H1 (cell line): ENCODE measurements around the gene AIM2. TPM values are rescaled to one million over a fixed set of nuclear protein-coding genes. Genes with fewer than 3 reads are reported as not detected.

Experiments used
- BACH1 ChIP-seq: IDR thresholded peaks from 2 replicates; pipeline ENCODE4 v1.6.1; 2012; ENCODE audit warnings: low read length, improper control_type of control experiment
- EGR1 ChIP-seq: IDR thresholded peaks from 2 replicates; pipeline ENCODE4 v1.6.1; 2011; ENCODE audit warnings: low read depth, low read length, borderline replicate concordance
- EZH2 ChIP-seq: fragments of 200-600 bp; sonication (generic); IDR thresholded peaks from 2 replicates; pipeline ENCODE4 v1.7.1; 2012; ENCODE audit warnings: low read depth, mild to moderate bottlenecking, moderate library complexity, low read length, inconsistent platforms; ENCODE audit not compliant: severe bottlenecking
- GABPA ChIP-seq: IDR thresholded peaks from 2 replicates; pipeline ENCODE4 v1.6.1; 2011; ENCODE audit warnings: mild to moderate bottlenecking, low read length, moderate library complexity, borderline replicate concordance; ENCODE audit not compliant: insufficient read depth
- KDM4A ChIP-seq: IDR thresholded peaks from one replicate; pipeline ENCODE4 v1.7.1; 2012; ENCODE audit warnings: low read depth, mild to moderate bottlenecking, moderate library complexity, low read length, inconsistent platforms; ENCODE audit not compliant: severe bottlenecking
- POLR2AphosphoS5 ChIP-seq: IDR thresholded peaks from 2 replicates; pipeline ENCODE4 v1.6.1; 2011; ENCODE audit warnings: low read depth, low read length
- SAP30 ChIP-seq: fragments of 300-600 bp; sonication (generic); IDR thresholded peaks from 2 replicates; pipeline ENCODE4 v1.7.1; 2012; ENCODE audit warnings: low read length, moderate library complexity, mild to moderate bottlenecking, inconsistent platforms; ENCODE audit not compliant: insufficient read depth, insufficient replicate concordance
- SRF ChIP-seq: IDR thresholded peaks from 2 replicates; pipeline ENCODE4 v1.6.1; 2011; ENCODE audit warnings: mild to moderate bottlenecking, low read depth, low read length, moderate library complexity
- TEAD4 ChIP-seq: IDR thresholded peaks from 2 replicates; pipeline ENCODE4 v1.6.1; 2012; ENCODE audit warnings: low read depth, low read length, inconsistent platforms, mixed read lengths
- YY1 ChIP-seq: IDR thresholded peaks from 2 replicates; pipeline ENCODE4 v1.6.1; 2011; ENCODE audit warnings: low read depth, mild to moderate bottlenecking, low read length
- polyA plus RNA-seq, 7 experiments: library from polyadenylated mRNA; depleted of rRNA in 3 of 7; stranded (reverse) in 5 of 7; unstranded in 2 of 7; fragments of >200 nt in 5 of 7; fragments of 200-250 nt in 2 of 7; gene quantifications; 1 replicate in 5 of 7; 2 replicates in 1 of 7; 4 replicates in 1 of 7; pipeline versions ENCODE4 v1.2.1 to v1.2.3, GENCODE V29; 2011 to 2013; ENCODE audit warnings: missing spikeins in 2 of 7, mixed read lengths in 2 of 7
- total RNA-seq: library from RNA; stranded (reverse); fragmentation: NEBNext Ultra II Directional; extraction: Animal tissue kit (Norgen Biotek cat#: 25700); gene quantifications from 2 replicates; pipeline ENCODE4 v1.2.1, GENCODE V29; 2021
- TF ChIP-seq, protein P1 (sequence below): fragments of 300-600 bp; sonication (generic); IDR thresholded peaks from 2 replicates; pipeline ENCODE4 v1.7.1; 2012; ENCODE audit warnings: low read length, moderate library complexity, mild to moderate bottlenecking, inconsistent platforms; ENCODE audit not compliant: insufficient replicate concordance
- TF ChIP-seq, protein P2 (sequence below): IDR thresholded peaks from 2 replicates; pipeline ENCODE4 v1.6.1; 2011; ENCODE audit warnings: low read depth, mild to moderate bottlenecking, low read length; ENCODE audit not compliant: insufficient read depth

The AIM2 gene
- total and polyA plus RNA-seq, 2 of the 8 experiments (the other 6 are each of a cell fraction or from before 2014, with no cell fraction given): 0.21 to 2.1 TPM

DNA sequence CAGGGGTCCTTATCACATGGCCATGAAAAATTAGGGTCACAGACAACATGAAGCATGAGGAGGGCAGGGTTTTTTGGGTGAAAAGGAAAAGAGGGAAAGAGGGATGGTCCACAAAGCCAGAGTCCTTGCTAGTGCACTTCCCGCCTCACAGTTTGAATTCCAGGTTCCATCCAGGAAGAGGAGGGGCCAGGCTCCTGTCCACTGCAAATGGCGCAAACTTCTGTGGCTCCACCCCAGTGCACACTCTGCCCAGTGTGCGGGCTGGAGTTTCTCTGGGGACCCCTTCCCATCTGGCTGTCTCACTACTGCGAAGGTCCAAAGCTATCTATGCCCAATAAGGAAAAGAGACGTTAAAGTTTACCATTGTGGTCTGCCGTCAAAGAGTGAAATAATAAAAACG is 17.8 kb downstream of the AIM2 start (continued):
- TF ChIP-seq, protein P1, sequence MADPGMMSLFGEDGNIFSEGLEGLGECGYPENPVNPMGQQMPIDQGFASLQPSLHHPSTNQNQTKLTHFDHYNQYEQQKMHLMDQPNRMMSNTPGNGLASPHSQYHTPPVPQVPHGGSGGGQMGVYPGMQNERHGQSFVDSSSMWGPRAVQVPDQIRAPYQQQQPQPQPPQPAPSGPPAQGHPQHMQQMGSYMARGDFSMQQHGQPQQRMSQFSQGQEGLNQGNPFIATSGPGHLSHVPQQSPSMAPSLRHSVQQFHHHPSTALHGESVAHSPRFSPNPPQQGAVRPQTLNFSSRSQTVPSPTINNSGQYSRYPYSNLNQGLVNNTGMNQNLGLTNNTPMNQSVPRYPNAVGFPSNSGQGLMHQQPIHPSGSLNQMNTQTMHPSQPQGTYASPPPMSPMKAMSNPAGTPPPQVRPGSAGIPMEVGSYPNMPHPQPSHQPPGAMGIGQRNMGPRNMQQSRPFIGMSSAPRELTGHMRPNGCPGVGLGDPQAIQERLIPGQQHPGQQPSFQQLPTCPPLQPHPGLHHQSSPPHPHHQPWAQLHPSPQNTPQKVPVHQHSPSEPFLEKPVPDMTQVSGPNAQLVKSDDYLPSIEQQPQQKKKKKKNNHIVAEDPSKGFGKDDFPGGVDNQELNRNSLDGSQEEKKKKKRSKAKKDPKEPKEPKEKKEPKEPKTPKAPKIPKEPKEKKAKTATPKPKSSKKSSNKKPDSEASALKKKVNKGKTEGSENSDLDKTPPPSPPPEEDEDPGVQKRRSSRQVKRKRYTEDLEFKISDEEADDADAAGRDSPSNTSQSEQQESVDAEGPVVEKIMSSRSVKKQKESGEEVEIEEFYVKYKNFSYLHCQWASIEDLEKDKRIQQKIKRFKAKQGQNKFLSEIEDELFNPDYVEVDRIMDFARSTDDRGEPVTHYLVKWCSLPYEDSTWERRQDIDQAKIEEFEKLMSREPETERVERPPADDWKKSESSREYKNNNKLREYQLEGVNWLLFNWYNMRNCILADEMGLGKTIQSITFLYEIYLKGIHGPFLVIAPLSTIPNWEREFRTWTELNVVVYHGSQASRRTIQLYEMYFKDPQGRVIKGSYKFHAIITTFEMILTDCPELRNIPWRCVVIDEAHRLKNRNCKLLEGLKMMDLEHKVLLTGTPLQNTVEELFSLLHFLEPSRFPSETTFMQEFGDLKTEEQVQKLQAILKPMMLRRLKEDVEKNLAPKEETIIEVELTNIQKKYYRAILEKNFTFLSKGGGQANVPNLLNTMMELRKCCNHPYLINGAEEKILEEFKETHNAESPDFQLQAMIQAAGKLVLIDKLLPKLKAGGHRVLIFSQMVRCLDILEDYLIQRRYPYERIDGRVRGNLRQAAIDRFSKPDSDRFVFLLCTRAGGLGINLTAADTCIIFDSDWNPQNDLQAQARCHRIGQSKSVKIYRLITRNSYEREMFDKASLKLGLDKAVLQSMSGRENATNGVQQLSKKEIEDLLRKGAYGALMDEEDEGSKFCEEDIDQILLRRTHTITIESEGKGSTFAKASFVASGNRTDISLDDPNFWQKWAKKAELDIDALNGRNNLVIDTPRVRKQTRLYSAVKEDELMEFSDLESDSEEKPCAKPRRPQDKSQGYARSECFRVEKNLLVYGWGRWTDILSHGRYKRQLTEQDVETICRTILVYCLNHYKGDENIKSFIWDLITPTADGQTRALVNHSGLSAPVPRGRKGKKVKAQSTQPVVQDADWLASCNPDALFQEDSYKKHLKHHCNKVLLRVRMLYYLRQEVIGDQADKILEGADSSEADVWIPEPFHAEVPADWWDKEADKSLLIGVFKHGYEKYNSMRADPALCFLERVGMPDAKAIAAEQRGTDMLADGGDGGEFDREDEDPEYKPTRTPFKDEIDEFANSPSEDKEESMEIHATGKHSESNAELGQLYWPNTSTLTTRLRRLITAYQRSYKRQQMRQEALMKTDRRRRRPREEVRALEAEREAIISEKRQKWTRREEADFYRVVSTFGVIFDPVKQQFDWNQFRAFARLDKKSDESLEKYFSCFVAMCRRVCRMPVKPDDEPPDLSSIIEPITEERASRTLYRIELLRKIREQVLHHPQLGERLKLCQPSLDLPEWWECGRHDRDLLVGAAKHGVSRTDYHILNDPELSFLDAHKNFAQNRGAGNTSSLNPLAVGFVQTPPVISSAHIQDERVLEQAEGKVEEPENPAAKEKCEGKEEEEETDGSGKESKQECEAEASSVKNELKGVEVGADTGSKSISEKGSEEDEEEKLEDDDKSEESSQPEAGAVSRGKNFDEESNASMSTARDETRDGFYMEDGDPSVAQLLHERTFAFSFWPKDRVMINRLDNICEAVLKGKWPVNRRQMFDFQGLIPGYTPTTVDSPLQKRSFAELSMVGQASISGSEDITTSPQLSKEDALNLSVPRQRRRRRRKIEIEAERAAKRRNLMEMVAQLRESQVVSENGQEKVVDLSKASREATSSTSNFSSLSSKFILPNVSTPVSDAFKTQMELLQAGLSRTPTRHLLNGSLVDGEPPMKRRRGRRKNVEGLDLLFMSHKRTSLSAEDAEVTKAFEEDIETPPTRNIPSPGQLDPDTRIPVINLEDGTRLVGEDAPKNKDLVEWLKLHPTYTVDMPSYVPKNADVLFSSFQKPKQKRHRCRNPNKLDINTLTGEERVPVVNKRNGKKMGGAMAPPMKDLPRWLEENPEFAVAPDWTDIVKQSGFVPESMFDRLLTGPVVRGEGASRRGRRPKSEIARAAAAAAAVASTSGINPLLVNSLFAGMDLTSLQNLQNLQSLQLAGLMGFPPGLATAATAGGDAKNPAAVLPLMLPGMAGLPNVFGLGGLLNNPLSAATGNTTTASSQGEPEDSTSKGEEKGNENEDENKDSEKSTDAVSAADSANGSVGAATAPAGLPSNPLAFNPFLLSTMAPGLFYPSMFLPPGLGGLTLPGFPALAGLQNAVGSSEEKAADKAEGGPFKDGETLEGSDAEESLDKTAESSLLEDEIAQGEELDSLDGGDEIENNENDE: no peak
- TF ChIP-seq SAP30: no peak
- TF ChIP-seq EZH2: no peak
- TF ChIP-seq SRF: no peak
- no peak for TF ChIP-seq BACH1
- no peak for TF ChIP-seq TEAD4
- no peak for TF ChIP-seq EGR1
- TF ChIP-seq YY1: no peak
- no peak for TF ChIP-seq GABPA
- TF ChIP-seq, protein P2, sequence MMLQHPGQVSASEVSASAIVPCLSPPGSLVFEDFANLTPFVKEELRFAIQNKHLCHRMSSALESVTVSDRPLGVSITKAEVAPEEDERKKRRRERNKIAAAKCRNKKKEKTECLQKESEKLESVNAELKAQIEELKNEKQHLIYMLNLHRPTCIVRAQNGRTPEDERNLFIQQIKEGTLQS: no peak
- no peak for TF ChIP-seq POLR2AphosphoS5
- no peak for TF ChIP-seq KDM4A
